GM19239 (cell line): ENCODE results near the gene SCRN2.

Experiments
- DNase-seq: peaks from one replicate; pipeline ENCODE4 v3.0.0; 2011; ENCODE audit warnings: low spot score; ENCODE audit not compliant: insufficient read length
- FAIRE-seq: peaks from 2 replicates; lab custom pipeline; 2011; peaks lifted over from hg19 to GRCh38; lab: Jason Lieb, UNC

SCRN2 gene

DNA sequence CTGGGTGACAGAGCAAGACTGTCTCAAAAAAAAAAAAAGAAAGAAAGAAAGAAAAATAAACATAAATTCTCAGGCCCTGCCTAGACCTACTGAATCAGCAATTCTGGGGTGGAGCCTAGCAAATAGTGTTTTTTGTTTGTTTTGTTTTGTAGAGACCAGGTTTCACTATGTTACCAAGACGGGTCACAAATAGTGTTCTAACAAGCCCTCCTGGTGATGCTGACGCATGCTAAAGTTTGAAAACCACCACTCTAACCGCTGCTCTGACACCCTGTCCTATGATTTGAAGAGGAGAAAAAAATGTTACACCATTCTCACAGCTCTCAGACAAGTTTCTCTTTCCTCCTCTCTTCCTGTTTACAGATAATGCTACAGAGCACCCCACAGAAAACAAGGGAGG lies 11.2 kb downstream of the SCRN2 start:
- DNase-seq (no peak), FAIRE-seq (no peak)

GRCh38 chr17:47823519-47823918 lies 17.6 kb downstream of the SCRN2 start:
- DNase-seq (no peak), FAIRE-seq (no peak)

GRCh38 chr17:47822785-47823184 lies 18.3 kb downstream of the SCRN2 start:
- FAIRE-seq (no peak), DNase-seq (no peak)

DNA sequence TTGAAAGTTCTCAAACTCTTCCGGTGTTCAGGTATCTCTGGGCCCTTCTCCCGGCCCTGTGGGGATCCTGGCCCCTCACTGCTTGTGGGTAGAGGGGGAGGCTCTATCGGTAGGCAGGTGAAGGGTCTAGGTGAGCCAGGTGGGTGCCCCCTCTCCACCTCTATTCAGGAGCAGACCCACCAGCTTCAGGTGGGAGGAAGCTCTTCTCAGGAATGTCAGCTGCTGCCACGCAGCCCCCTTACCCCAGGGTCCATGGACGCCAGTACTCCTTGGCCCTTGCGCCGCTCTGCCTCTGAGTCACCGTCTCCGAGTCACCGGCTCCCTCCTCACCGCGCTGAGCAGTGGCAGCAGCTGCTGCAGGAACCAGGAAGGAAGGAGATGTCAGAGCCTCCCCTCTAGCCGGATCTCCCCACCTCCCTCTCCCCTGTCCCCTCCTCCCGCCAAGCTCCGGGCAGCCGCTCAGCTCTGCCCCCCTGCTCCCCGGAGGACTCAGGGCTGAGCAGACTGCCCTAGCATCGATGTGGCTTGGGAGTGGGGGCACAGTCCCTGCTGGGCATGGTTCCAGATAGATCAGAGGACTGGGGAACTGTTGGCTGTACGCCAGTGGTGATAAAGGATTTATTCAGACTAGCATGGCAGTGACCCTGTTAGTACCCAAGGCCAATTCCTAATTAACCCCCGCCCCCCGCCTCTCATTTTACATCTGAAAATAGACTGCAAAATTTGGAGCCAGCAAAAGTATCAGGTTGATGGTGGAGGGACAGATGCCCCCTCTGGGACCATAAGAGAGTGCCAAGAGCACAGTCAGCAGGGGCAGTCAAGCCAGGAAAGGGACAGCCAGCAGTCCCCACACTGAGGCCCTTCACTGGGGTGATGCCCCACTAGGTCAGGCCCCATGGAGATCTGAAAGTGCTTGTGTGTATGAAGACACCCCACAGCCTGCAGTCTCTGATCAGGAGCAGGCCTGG lies 19.4 kb downstream of the SCRN2 start, which contains the start of gene OSBPL7:
Gene OSBPL7 (minus strand): TSS at position 371 of the 968 bp plus-strand sequence. CDS start 1,516 bp downstream, outside the sequence.
- DNase-seq (peak; percentile 91), FAIRE-seq (peak; percentile 99)

GRCh38 chr17:47821031-47821423 lies 20.0 kb downstream of the SCRN2 start:
- DNase-seq, result no peak
- no peak for FAIRE-seq

GRCh38 chr17:47820033-47820789 lies 20.9 kb downstream of the SCRN2 start:
- DNase-seq, result no peak
- FAIRE-seq, result no peak

DNA sequence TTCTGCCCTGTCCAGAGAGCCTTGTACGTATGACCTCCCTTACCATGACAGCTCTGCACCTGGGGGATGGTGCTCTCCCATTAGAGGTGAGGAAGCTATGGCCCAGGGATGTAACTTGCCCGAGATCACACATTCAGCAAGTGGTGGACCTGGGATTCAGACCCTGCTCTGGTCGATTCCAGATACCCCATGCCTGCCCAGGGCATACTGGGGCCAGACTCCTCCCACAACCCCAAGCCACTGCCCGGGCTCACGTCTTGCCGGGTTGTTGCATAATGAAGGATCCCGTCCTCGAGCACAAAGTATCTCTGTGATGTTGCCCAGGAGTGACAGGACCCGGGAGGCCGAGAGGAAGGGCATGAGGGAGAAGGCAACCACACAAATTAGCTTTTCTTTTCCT lies 21.6 kb downstream of the SCRN2 start:
- FAIRE-seq (no peak), DNase-seq (no peak)

GRCh38 chr17:47818002-47818695 lies 22.9 kb downstream of the SCRN2 start:
- DNase-seq (no peak), FAIRE-seq (no peak)

- FAIRE-seq (no peak), DNase-seq (no peak)
Observed at GRCh38 chr17:47816947-47817346, 24.1 kb downstream of the SCRN2 start.

GRCh38 chr17:47816111-47816735 lies 24.9 kb downstream of the SCRN2 start:
- no peak for DNase-seq
- no peak for FAIRE-seq

- FAIRE-seq (no peak), DNase-seq (no peak)
Observed at GRCh38 chr17:47815106-47815918, 25.8 kb downstream of the SCRN2 start.

GRCh38 chr17:47813512-47814031 lies 27.5 kb downstream of the SCRN2 start:
- no peak for DNase-seq
- no peak for FAIRE-seq

GRCh38 chr17:47813077-47813476 lies 28.0 kb downstream of the SCRN2 start:
- no peak for DNase-seq
- no peak for FAIRE-seq

DNA sequence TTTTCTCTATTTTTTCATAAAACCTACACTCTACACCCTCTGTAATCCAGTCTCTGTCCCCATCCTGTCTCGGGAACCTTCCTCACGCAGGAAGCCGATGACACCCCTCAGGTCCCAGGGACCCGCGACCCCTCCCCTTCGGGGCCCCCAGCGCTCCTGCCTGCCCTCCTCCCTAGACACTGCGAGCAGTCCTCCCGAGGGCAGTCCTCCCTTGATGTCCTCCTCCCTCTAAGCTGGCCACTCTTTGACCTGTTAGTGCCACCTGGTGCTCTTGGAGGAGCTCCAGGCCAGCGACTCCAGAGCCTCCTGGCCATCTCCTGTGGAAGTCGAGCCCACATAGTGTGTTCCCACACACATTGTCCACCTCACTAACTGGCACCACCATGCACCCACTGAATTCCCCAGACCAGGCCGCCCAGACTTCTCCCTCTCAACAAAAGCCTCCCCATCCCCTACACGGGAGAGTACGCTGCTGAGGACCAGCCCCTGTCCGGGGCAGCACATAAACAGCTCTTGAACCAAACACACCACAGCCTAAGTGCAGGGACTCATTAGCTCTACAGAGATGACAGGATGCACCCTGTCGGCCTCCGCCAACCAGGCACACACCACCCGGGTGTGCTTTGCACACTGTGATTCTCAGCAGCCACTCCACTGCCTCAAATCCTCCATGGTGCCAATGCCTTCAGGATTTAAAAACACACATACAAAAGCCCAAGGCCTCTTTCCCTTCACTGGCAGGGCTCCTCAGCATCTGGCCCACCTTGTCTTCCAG lies 28.7 kb downstream of the SCRN2 start:
- DNase-seq (no peak), FAIRE-seq (no peak)

DNA sequence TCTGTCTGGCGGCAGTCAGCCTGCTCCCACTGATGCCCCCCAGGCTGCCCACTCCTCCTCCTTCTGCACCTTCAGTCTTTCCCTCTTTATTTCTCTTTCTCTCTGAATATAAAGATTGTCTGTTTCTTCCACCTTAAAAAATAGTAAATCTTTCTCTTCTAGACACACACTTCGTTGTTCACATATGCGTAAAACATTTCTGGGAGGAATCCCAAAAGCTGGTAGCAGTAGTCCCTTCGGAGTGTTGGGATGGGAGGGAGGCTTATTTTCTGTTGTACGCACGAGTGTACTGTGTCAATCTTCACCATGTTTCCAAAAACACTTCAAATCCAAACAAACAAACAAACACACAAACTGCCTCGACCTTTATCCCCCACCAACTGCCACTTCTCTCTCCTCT lies 29.4 kb downstream of the SCRN2 start:
- FAIRE-seq (no peak), DNase-seq (no peak)

- DNase-seq, result no peak
- FAIRE-seq, result no peak
Observed at GRCh38 chr17:47810901-47811635, 30.0 kb downstream of the SCRN2 start.

- FAIRE-seq (no peak), DNase-seq (no peak)
Observed at GRCh38 chr17:47810200-47810821, 30.8 kb downstream of the SCRN2 start.
